OCI-LY7 (cell line): ENCODE data around the gene MRPS2.

Experiments
- CTCF ChIP-seq: fragments of 200-600 bp; sonication (generic); conservative IDR thresholded peaks from 2 replicates; pipeline ENCODE4 v1.5.1; 2014; ENCODE audit warnings: mild to moderate bottlenecking, antibody characterized with exemption, low read length, moderate library complexity, mixed read lengths
- EZH2phosphoT487 ChIP-seq: fragments of 200-600 bp; sonication (generic); IDR thresholded peaks from 2 replicates; pipeline ENCODE4 v1.6.1; 2018; ENCODE audit warnings: low read depth, borderline replicate concordance, mild to moderate bottlenecking, mixed run types, antibody characterized with exemption, low read length, moderate library complexity, mixed read lengths

- no peak for TF ChIP-seq CTCF
- TF ChIP-seq EZH2phosphoT487, result no peak
These were observed 33.2 kb downstream of the MRPS2 start for GRCh38 chr9:135533674-135534073.
